Nephron progenitor cell (in vitro differentiated cells): ENCODE data around the gene LCN1.
"Not testable (repeated sequence)": the region's sequence is repeated elsewhere in the genome, so short reads cannot be mapped to it uniquely, and the experiment has no call there.

Experiments used
- DNase-seq: peaks from one replicate; pipeline ENCODE4 v3.0.0; 2021
- H3K27ac Mint-ChIP-seq: 2 replicates; pipeline ENCODE4 v1.8.0; 2021; ENCODE audit warnings: mild to moderate bottlenecking, moderate library complexity, mixed read lengths
- H3K27me3 Mint-ChIP-seq: 2 replicates; pipeline ENCODE4 v1.8.0; 2021; ENCODE audit warnings: mild to moderate bottlenecking, low read depth, mixed read lengths; ENCODE audit not compliant: poor library complexity
- H3K36me3 Mint-ChIP-seq: 2 replicates; pipeline ENCODE4 v1.8.0; 2021; ENCODE audit warnings: low read depth, mixed read lengths
- H3K4me1 Mint-ChIP-seq: 2 replicates; pipeline ENCODE4 v1.8.0; 2021; ENCODE audit warnings: mixed read lengths
- H3K4me3 Mint-ChIP-seq: 2 replicates; pipeline ENCODE4 v1.8.0; 2021; ENCODE audit warnings: mild to moderate bottlenecking, moderate library complexity, mixed read lengths
- H3K9me3 Mint-ChIP-seq: 2 replicates; pipeline ENCODE4 v1.8.0; 2021; ENCODE audit warnings: mild to moderate bottlenecking, moderate library complexity, mixed read lengths
- CTCF ChIP-seq: fragments of 200-600 bp; sonication (generic); IDR thresholded peaks from 2 replicates; pipeline ENCODE4 v1.5.0; 2021; ENCODE audit warnings: antibody characterized with exemption

The LCN1 gene

DNA sequence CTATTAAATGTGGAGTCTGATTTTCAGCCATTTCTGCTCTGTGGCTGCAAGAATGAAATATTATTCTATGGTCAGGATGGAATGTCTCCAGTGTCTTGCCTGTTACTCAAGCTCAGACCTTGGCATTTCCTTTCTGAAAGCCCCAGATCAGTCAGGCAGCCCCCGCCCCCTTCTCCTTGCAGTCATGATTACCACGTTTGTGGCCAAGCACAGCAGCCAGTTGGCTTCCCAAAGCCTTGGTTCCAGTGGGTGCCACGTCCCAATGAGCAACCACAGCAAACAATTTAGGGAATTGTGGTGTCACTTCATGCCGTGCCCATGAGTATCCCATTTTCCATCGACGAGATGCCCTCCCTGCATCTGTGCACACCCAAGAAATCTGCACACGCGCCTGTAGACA is 15.0 kb downstream of the LCN1 start:
- H3K27me3 Mint-ChIP-seq, result peaks cover 63% of the 10 kb centered on the region
- no peak for TF ChIP-seq CTCF
- DNase-seq, result no peak
- peaks cover 11% of the 10 kb centered on the region for H3K4me1 Mint-ChIP-seq
- H3K9me3 Mint-ChIP-seq, result peaks cover 10% of the 10 kb centered on the region
- no peaks in the 10 kb centered on the region for H3K36me3 Mint-ChIP-seq
- H3K4me3 Mint-ChIP-seq, result no peak overlapping the region
- no peak overlapping the region for H3K27ac Mint-ChIP-seq

GRCh38 chr9:135543262-135543894 is 22.1 kb downstream of the LCN1 start:
- H3K36me3 Mint-ChIP-seq, H3K27ac Mint-ChIP-seq, DNase-seq, H3K4me3 Mint-ChIP-seq, H3K4me1 Mint-ChIP-seq: not testable (repeated sequence)
- peaks cover 49% of the 10 kb centered on the region for H3K27me3 Mint-ChIP-seq
- peaks cover 16% of the 10 kb centered on the region for H3K9me3 Mint-ChIP-seq

- no peak for TF ChIP-seq CTCF
- Mint-ChIP-seq H3K27ac (no peak overlapping the region), H3K27me3 (peaks cover 34% of the 10 kb centered on the region), H3K36me3 (no peaks in the 10 kb centered on the region), H3K9me3 (peaks cover 16% of the 10 kb centered on the region), H3K4me3 (no peak overlapping the region), H3K4me1 (no peaks in the 10 kb centered on the region)
- DNase-seq, result no peak
These were observed 23.9 kb downstream of the LCN1 start for GRCh38 chr9:135544981-135545635.

DNA sequence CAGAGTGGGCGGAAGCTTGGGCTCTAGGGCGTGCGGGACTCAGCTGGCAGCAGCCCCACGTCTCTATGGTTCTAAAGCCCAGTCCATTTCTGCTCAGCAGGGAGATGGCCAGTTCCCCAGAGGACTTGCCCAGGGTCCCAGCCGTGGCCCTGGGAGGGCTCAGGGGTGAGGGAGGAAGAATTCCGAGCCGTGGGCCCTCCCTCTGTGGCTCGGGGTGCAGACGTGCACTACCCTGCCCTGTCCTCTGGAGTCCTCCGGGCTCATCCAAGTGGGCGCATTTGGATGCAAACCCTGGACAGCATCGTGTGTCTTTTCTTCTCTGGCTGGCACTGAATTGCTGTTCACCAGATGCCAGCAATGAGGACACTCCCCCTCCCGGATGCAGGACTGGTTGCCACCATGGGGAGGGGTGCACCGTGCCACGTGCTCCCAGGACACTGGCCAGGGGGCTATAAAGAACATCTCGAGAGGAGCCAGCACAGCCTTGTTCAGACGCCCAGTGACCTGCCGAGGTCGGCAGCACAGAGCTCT is 24.5 kb downstream of the LCN1 start, which contains the start of gene OBP2A:
OBP2A (plus strand) TSS at position 481 of the 531 bp plus-strand sequence. CDS start 55 bp downstream, outside the sequence.
- not testable (repeated sequence) for DNase-seq, H3K4me1 Mint-ChIP-seq, H3K27ac Mint-ChIP-seq, H3K36me3 Mint-ChIP-seq, H3K4me3 Mint-ChIP-seq
- Mint-ChIP-seq H3K27me3 (peaks cover 28% of the 10 kb centered on the region), H3K9me3 (peaks cover 16% of the 10 kb centered on the region)

DNA sequence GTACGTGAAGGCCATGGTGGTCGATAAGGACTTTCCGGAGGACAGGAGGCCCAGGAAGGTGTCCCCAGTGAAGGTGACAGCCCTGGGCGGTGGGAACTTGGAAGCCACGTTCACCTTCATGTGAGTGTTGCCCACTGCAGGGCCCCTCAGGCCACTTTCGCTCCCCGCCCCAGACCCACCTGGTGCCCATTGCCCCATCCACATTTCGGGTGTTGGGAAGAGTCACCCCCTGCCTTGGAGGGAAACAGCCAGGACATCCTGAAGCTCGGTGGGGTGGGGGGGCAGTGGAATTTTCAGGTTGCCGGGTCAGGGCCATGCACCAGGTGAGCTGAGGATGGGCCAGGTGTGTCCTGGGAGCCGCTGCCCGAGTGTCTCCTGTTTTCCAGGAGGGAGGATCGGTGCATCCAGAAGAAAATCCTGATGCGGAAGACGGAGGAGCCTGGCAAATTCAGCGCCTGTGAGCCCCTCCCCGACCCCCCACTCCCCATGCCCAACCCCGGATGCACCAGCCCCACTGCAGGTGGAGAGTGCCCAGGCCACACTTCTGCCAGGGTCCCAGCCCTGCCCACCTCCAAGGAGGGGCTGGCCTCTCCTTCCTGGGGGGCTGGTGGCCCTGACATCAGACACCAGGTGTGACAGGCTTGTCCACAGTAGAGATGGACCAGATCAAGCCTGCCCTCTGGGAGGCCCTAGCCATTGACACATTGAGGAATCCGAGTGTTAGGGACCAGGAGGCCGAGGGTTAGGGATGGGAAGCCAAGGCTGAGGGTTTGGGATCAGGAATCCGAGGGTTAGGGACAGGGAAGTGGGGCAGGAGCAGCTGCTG is 25.8 kb downstream of the LCN1 start:
- Mint-ChIP-seq H3K9me3 (peaks cover 16% of the 10 kb centered on the region), H3K27me3 (peaks cover 17% of the 10 kb centered on the region)
- H3K4me1 Mint-ChIP-seq, DNase-seq, H3K36me3 Mint-ChIP-seq, H3K4me3 Mint-ChIP-seq, H3K27ac Mint-ChIP-seq: not testable (repeated sequence)

DNA sequence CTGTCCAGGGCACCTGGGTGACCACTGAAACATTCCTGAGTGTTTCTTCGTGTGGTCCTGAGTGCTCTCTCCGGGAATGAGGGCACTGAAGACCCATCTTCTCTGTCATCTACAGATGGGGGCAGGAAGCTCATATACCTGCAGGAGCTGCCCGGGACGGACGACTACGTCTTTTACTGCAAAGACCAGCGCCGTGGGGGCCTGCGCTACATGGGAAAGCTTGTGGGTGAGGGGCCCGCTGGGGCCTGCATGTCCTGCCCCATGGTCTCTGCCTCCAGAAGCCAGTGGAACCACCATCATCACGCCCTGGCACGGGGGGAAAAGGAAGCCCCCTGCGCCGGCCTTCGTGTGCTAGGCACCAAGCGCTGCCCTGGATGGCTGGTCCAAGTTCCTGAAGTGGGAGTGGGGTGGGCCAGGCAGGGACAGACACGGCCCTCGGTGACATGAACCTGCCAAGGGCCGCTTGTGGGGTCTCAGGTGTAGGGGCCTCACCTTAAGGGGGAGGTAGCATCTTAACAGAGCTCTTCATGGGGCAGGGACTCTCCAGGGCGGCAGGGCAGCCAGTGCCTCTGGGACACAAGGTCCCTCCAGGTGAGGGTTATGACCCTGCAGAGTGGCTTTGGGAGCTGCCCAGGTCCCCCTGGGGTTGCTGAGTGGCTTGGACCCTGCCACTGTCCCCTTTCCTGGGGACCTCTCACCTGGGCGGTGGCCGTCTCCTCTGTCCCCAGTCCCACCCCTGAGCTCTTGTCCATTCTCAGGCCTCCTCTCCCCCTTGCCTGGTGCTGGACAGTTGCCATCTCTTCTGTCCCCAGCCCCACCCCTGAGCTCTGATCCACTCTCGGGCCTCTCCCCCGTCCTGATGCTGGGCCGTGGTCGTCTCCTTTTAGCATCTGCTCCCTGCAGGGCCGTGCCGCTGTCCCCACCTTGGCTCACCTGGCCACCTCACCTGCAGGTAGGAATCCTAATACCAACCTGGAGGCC is 26.8 kb downstream of the LCN1 start:
- Mint-ChIP-seq H3K9me3 (peaks cover 8% of the 10 kb centered on the region), H3K4me1 (peaks cover 14% of the 10 kb centered on the region), H3K27me3 (peaks cover 8% of the 10 kb centered on the region), H3K27ac (no peak overlapping the region), H3K36me3 (no peaks in the 10 kb centered on the region), H3K4me3 (no peak overlapping the region)
- no peak for DNase-seq
- TF ChIP-seq CTCF, result no peak

- not testable (repeated sequence) for H3K27me3 Mint-ChIP-seq, H3K4me3 Mint-ChIP-seq, H3K9me3 Mint-ChIP-seq, DNase-seq, H3K36me3 Mint-ChIP-seq, H3K27ac Mint-ChIP-seq
- peaks cover 18% of the 10 kb centered on the region for H3K4me1 Mint-ChIP-seq
These were observed 28.5 kb downstream of the LCN1 start for GRCh38 chr9:135549478-135550343.
